ENCODE measurements around the gene STK10.

Gene STK10

DNA sequence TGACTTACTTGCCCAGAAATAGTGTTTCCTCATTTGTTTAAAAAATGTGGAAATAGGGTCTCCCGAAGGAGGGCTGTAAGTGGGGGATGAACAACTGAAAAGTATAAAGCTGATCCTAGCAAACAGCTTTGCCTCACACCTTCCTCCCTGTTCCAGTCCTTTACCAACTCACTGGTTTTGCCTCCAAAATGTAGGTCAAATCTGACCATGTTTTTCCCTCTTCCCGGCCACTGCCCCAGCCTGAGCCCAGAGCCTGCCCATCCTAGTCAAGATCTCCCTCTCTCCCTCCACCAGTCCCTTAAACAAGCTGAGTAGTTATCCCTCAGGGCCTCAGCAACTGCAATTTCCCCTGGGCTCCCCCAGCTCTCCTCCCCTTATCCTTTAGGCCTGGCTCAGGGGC, 99.2 kb downstream of the STK10 start:
- no peak for DNase-seq (ENCODE audit: low spot score)

DNA sequence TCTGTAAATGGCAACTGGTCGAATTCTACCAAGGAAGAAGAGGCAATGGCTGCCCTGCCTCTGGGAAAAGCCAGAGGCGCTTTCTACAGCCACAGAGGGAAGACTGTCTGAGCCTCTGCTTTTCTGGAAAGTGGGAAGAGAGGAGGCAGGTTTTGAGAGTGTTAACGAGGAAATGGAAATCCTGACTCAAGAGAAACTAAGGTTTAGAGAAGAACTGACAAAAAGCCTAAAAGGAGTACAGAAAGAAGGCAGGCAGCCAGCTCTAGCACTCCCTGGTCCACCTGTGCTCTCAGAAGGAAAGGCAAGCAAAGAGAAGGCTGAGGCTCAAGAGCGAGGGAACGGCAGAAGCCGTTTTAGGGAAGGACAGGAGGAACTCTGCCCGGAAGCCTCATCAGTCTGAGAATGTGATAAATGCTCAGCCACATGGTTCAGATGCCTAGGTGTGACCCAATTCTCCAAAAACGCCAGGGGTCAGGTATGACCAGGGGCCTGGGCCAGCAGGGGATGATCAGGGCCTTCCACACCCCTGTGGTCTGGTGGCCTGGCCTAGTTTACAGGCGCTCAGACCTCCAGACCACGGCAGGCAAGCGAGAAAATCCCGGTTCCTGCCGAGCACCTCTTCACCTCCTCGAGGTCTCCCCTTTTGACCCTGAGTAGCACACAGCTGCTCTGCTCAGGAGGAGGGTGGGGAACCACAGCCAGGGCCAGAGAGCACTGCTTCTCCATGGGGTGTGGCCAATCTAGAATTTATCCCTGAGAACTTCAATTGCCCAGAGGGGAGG, 101.6 kb downstream of the STK10 start:
- no peak for DNase-seq (ENCODE audit: low spot score)

DNA sequence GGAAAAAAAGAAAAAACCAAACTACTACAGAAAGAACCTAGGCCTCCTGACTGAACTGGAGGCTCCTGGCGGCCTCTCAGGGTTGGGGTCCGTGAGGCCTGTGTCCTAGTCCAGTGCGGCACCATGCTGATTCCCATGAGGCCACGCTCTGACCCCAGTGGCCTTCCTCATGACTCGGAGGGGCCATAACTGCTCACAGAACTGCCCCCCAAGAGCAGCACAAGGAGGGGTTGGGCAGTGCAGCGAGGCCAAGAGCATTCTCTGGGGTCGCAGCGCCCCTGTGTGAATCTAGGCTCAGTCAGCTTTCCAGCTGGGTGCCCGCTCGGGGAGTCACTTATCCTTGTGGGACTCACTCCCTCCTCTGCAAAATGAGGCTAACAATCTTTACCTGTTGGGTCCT, 102.3 kb downstream of the STK10 start:
- DNase-seq (ENCODE audit: low spot score) = no peak

GRCh38 chr5:172082180-172082579, 105.8 kb downstream of the STK10 start:
- DNase-seq (ENCODE audit: low spot score) = no peak

DNA sequence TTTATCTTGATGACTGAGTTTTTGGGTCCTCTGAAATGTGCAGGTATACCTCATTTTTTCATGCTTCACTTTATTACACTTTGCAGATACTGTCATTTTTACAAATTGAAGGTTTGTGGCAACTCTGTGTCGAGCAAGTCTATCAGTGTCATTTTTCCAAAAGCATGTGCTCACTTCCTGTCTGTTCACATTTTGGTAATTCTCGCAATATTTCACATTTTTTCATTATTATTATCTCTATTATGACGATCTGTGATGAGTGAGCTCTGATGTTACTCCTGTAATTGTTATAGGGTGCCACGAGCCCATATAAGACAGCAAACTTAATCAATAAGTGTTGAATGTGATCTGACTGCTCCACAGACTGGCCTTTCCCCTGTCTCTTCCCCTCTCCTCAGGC, 108.1 kb downstream of the STK10 start:
- no peak for DNase-seq (ENCODE audit: low spot score)

DNA sequence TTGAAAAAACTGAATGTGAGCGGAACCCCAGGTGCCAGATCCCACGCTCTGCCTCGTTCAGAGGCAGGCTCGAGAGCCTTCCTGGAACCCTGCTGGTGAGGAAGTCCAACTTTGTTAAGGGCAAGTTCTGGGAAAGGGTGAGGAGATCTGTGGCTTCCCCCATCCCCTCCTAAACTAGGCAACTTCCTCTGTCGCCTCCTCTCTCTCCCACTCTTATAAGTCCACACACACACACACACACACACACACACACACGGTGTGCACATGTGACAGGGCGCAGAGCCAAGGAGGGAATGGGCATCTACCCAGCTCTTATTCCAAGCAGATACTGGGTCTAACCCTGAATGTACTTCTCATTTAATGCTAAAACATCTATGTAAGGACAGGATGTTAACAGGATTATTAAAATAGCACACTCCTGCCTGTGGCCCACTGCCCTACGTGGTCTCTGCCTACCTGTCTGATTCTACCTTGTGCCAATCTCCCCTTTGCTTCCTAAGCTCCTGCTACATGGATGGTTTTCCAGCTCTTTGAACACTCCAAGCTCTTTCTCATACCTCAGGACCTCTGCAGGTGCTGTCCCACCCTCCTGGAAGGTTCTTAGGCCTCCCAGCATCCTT, 109.2 kb downstream of the STK10 start:
- no peak for DNase-seq (ENCODE audit: low spot score)

DNA sequence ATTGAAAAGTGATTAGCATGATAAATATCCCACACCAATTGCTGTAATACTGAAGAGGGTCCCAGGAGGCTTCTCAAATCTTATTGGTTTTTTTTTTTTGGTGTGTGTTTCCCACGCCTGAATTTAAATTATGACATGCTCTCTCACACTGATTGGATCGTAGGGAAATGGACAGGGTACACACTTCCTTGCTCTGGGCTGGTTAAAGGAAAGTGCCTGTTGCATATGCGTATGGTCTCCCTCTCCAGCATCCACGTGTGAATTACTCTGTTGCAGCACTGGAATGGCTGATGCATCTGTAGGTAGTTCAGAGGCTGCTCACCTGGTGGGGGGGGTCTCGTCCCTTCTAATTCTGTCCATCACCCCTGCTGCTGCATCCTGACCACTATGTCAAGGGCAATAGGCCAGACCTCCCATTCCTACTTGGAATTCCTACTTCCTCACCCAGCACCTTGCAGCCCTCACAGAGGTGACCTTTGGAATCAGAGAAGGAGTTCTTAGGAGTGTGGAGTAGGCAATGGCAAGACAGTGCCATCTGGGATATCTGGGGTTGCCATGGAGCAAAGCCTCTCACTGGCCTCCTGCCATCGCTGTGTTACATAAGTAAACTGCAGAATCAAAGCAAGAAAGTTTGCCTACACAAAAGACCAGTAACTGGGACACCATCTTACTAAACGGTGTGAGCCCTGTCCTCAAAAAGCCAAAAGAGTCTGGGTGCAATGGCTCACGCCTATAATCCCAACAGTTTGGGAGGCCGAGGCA, 110.2 kb downstream of the STK10 start:
- no peak for DNase-seq (ENCODE audit: low spot score)

GRCh38 chr5:172076761-172077244, 111.2 kb downstream of the STK10 start:
- DNase-seq (ENCODE audit: low spot score) = peak; percentile 26

DNA sequence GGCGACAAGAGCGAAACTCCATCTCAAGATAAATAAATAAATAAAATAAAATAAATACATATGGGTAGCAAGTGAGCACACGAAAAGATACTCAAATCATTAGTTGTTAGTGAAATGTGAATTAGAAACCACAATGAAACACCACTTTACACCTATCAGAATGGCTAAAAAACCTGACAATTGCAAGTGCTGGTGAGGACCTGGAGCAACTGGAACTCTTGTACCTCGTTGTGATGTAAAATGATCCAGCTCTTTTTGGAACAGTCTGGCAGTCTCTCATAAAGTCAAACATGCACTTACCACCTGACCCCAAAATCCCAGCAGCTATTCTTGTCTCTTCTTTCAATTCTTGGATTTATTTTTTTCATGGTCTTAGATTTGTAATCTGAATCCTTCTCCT, 112.4 kb downstream of the STK10 start:
- no peak for DNase-seq (ENCODE audit: low spot score)

- no peak for DNase-seq (ENCODE audit: low spot score)
Observed at GRCh38 chr5:172074896-172075295, 113.1 kb downstream of the STK10 start.

GRCh38 chr5:172071309-172071875, 116.6 kb downstream of the STK10 start:
- DNase-seq (ENCODE audit: low spot score) = no peak

- no peak for DNase-seq (ENCODE audit: low spot score)
Observed at GRCh38 chr5:172065431-172066065, 122.5 kb downstream of the STK10 start.

GRCh38 chr5:172064766-172065165, 123.3 kb downstream of the STK10 start:
- DNase-seq (ENCODE audit: low spot score) = no peak

DNA sequence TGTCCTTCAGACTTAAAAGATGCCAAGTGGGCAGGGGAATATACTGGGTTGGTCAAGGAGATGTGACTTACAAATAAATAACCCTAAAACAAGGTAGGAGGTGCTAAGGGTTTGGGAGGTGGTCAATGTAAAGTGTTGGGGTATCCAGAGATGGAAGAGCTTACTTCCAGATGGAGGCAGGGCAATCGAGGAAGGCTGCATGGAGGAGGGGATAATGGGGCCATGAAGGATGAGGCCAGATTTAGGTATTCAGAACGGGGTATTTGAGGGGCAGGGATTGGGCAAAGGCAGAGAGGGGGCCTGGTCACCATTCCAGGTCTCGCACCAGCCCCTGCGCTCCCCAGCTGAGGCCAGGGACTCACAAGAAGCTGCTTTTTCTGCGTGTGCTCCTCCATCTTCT, 123.7 kb downstream of the STK10 start:
- DNase-seq (ENCODE audit: low spot score) = no peak

- no peak for DNase-seq (ENCODE audit: low spot score)
Observed at GRCh38 chr5:172063463-172064235, 124.4 kb downstream of the STK10 start.

DNA sequence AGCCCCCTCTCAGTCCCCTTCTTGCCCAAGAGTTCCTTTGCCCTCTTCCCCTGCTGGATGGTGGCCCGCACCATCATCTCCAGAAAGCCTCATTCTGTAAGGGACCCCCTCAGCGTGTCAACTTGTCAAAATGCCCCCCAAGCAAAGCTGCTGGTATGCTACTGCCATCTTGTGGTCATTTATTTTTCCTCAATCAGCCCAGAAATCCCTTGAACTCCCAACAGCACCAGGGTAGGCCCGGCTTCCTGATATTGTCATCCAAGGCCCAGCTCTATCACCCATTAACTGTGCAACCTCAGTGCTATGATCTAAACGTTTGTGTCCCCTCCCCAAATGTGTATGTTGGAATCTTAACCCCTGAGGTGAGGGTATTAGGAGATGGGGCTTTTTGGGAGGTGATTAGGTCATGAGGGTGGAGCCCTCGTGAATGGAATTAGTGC, 128.3 kb downstream of the STK10 start:
- no peak for DNase-seq (ENCODE audit: low spot score)

GRCh38 chr5:172058088-172058487, 129.9 kb downstream of the STK10 start:
- no peak for DNase-seq (ENCODE audit: low spot score)

GRCh38 chr5:172055996-172056395, 132.0 kb downstream of the STK10 start:
- no peak for DNase-seq (ENCODE audit: low spot score)

DNA sequence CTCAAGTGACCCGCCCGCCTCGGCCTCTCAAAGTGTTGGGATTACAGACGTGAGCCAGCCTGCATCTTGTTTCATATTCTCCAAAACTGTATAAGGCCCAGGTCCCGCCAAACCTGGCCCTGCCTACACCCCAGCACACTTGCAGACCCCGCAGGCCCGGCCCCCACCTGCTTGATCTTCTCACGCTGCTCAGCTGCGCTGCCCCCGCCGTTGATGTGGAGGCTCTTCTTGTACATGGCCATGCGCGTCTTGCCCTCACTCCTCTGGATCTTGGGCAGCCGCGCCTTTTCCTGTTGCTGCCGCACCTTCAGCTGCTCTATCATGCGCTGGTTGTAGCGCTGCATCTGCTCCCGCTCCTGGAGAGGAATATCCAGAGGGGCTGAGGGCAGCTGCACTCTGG, 132.6 kb downstream of the STK10 start:
- no peak for DNase-seq (ENCODE audit: low spot score)

GRCh38 chr5:172054611-172055153, 133.3 kb downstream of the STK10 start:
- no peak for DNase-seq (ENCODE audit: low spot score)
